Skin of body (tissue), 2 donors: ENCODE data around the gene PRKN. TPM values are rescaled to one million over a fixed set of nuclear protein-coding genes. Genes with fewer than 3 reads are reported as not detected.

ENCODE experiments used
- DNase-seq: peaks from one replicate; lab custom pipeline; 2025; lab: John Stamatoyannopoulos, UW
- total RNA-seq: library from RNA; depleted of rRNA; stranded (reverse); fragments of >200 nt; gene quantifications from one replicate; pipeline ENCODE4 v1.2.3, GENCODE V29; 2014

Gene PRKN
- total RNA-seq, 1 donor from 2014 or later = 5.2 TPM

DNA sequence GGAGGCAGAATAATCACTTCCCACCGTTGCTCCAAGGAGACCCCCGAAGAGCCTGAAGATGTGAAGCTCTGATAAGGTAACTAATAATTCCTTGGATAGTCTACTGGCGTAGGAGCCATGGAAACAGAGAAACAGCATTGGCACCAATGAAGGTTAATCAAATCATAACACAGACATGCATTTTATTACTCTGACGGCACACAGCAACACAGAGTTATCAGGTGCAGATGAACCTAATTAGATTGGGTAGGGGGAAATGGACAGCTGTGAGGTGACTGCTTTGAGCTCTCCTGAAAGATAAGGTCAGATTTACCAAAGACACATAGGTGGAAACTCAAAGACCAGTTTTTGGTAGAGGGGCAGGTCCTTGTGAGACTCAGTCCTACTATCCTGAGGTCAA lies 909.7 kb downstream of the PRKN start:
- DNase-seq = no peak

DNA sequence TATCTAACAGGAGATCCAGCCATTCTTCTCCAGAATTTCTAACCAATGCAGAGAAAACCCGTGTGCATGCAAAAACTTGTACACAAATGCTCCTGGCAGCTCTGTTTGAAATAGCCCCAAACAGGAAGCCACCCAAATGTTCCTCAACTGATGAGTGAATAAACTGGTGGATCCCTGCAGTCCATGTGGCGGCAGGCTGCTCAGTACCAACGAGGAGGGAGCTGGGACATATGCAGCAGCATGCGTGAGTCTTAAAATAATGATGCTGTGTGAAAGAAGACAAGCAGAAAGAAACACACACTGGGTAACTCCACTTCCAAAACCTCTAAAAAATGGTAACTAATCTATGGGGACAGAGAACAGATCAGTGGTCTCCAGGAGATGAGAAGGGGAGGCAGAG lies 911.6 kb downstream of the PRKN start:
- peak; percentile 44 for DNase-seq

DNA sequence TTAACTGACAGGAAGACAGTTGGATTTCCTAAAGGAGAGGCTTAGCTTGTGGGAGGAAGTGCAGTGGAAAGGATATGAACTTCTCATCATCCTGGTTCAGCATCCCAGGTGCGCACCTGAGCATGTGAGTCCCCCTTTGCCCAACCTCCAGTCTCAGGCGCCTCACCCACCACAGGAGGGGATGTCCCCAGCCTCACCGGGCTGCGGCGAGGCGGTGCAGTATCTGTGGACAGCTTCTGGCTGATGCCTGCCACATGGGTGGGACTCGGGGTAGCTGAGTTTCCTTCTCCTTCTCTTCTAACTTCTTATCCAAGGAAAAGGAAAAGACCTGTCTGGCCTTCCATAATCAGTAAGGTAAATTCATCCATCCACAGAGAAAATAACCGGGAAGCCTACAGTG lies 914.4 kb downstream of the PRKN start:
- DNase-seq = no peak

DNA sequence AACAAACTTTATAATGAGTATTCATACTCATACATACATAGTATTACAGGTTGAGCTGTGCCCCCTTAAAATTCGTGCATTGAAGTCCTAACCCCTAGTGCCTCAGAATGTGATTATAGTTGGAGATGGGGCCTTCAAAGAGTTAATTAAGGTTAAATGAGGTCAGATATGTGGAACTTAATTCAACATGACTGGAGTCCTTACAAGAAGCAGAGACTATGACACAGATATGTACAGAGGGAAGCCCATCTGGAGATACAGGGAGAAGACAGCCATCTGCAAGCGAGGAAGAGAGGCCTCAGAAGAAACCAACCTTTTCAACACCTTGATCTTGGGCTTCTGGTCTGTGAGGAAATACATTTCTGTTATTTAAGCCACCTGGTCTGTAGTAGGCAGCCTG lies 917.6 kb downstream of the PRKN start:
- no peak for DNase-seq

DNA sequence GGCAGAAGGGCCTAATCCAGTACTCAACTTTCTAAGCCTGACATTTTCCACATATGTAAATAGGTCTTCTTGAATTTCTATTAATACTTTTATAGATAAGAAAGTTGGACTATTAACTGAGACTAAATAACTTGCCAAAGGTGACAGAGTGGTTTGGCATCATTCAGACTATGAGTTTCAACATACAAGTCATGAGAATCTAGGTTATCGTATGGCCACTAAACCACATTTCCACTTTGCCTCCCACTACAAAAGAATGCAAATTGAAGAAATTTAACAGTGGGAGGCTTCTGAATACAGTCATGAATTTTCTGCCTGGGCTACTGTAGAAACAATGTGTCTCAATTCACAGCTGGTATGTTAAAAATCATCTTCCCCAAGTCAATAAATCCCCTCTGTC lies 922.7 kb downstream of the PRKN start:
- no peak for DNase-seq

DNA sequence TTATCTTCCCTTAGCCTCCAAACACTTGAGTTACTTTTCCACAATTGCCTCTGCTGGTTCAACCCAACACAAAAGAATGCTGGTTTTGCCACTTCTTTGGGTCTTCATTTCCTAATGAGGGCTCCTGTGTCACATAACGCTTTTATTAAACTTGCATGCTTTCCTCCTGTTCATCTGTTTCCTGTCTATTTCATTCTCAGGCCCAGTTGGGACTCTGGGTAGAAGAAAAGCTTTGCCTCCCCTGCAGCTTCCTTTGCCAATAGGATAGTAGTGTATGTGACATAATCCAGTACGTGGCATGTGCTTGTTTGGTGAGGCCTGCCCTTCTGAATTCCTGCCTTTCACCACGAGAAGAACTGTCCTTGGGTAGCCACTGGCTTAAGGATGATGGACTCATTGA lies 924.4 kb downstream of the PRKN start:
- DNase-seq = no peak

DNA sequence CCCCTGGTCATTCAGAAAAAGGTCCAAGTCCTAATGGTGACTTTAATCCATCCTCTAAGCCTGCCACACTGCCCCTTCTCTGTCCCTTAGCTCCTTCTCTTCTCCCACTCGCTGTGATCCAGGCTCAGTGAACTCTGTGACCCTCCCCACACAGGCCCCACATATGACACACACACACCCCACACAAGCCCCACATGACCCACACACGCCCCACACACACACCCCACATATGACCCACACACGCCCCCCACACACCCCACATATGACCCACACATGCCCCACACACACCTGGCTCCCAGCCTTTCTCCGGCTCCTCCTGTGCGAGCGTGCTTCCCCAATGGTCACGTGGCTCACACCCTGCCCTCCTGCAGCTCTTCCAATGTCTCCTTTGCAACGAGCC lies 925.3 kb downstream of the PRKN start:
- DNase-seq = no peak

DNA sequence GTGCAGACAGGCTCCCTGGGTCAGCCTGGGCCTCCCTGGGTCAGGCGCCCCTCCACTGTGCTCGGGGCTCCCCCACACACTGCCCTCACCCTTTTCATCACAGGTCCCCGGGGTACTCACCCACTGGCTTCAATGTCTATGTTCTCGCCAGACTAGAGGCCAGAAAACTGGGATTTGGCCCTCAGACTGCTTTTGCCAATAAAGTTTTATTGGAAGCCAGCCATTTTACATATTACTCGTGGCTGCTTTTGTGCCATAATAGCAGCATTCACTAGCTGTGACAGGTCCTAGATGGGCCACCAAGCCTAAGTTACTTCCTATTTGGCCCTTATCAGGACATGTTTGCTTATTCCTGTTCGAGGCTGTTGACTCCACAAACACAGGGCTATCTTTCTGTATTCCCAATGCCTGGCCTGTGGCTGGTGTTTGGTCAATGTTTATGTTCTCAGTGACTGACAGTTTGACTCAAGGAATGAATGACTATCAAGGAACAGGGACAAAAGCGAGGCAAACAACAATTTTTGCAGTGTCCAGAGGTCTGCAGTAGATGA lies 928.6 kb downstream of the PRKN start:
- DNase-seq = no peak

DNA sequence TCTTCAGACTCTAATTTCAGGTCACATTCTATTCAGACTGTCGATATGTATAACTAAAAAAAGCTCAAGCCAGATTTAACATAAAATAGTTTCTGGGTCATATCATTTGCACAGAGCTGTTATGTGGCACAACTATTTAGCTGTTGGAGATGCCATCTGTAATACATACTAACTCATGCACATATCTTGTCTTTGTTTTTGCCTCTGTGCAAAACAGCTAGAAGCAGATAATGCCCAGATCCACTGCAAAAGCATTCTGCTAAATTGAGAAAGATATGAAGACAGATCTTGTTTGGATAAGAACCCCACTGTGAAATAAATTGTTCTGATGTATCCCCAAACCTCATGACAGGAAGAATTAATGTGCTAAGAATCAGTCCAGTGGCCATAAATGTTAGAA lies 930.9 kb downstream of the PRKN start:
- no peak for DNase-seq

DNA sequence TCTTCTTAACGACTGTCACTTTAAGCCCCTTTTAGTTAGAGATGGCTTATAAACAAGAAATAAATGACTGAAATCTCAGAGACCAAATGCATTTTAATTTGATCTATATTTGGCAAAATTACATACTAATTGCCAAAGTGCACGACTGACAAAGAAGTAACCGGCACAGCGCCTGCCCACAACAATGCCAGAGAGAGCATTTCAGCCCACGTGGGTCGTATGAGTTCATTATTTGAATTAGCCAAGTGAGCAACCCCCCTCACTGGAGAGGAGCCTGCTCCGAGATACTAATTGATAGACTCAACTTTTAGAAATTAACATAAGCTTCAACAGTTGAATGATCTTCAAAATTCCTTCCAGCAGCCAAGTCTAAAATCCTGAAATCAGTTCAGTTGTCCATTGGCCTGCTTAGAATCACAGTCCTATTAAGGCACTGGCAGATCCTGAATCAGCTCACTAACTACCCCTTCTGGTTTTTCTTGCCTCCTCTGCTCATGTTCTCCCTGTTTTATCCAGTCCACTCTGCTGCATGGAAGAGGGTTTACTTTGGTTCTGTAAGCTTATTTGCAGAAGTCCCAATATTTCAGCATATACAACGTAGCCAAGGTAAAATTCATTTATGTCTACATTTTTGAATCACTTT lies 934.6 kb downstream of the PRKN start:
- DNase-seq = no peak

DNA sequence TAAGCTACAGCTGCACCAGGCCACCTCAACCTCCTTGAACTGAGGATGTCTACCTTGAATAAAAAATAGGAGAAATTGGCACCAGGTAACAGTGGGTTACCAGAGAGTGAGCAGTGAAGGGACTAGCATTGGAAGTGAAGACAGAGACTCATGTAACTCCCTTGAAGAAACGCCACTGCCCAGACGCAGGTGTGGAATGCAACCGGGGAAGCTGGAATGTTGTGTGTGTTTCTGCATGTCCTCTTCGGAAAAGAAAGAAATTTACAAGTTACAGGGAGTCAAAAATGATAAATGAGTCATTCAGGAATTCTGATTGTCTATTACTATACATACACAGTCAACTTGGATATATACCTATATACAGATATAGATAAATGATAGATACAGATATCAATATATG lies 939.0 kb downstream of the PRKN start:
- no peak for DNase-seq

DNA sequence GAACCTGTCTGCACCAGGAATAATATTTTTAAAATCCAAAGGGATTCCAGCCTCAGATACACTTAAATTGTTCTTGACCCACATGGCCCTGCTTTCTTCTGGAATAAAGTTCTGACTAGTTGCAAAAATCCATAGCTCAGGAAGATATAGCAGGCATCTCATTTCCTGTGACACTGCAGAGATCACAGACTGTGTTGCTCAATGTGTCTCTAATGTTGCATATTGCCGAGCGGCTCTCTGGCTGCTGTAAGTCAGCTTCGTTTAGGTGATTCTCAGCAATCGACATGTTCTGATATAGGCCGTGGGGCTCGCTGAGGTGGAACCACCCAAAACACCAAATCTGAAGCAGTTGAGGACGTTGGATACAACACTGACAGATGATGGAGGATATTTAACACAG lies 955.4 kb downstream of the PRKN start:
- DNase-seq = no peak

DNA sequence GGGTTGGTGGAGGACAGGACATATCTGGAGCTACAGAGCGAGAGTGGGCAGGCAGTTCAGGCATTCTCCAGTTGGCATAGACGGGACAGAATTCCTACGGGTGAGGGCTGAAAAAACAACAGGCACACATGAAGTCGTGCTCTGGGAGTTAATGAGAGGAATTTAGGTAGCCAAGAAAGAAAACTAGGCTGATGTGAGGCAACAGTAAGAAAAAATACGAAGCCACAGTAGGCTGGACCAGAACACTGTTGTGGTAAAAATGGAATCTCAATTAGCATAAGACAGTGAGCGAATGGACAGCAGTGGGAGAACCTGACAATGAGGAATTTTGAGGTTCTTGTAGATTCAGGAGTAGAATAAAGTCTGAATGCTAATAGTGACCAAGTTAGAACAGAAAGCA lies 965.6 kb downstream of the PRKN start:
- no peak for DNase-seq

DNA sequence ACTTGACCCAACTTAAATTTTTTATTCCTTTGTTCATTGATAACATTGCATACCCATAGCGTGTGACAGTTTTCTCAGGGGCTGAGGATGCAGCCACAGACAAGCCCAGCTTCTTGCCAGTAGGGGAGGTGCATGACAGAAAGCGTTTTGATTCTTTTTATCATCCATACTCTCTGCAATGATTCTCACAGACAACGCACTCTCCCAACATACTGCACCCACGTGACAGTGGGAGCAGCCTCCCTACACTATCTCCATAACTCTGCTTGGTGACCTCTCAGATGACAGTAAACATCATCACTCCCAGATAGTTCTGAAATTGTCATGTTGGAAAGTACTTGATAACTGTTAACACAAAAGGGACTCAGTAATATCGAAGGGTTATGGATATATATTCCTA lies 972.5 kb downstream of the PRKN start:
- DNase-seq = no peak

DNA sequence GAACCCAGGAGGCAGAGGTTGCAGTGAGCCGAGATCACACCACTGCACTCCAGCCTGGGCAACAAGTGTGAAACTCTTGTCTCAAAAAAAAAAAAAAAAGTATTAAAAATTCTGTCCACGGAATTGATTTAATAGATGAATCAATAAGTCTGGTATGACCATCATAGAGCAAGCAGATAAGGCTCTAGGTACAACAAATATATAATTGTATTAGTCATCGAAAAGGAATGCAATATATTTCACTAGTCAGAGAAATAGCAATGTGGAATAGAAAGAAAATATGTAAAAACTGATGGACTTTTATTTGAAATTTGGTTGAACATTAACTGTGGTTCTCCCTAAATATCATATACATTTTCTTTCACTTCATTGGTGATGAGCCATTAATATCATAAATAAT lies 976.9 kb downstream of the PRKN start:
- DNase-seq = no peak

DNA sequence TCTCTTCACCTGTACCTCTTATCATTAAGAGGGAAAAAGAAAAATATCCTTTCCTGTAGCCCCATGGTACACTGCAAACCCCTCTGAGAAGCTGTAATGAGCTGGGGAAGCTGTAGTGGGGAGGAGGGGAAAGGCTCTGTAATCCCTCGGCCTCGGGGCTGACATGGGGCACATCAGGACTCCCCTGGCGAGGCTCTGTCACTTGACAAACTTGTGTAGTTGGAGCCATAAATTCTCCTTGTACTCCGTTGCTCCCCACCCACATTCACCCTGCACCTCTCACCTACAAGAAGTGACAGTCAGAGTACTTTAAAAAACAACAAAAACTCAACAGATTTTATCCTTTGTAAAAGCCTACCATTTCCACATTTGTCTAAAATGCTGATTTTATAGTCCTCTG lies 978.0 kb downstream of the PRKN start:
- DNase-seq = no peak

DNA sequence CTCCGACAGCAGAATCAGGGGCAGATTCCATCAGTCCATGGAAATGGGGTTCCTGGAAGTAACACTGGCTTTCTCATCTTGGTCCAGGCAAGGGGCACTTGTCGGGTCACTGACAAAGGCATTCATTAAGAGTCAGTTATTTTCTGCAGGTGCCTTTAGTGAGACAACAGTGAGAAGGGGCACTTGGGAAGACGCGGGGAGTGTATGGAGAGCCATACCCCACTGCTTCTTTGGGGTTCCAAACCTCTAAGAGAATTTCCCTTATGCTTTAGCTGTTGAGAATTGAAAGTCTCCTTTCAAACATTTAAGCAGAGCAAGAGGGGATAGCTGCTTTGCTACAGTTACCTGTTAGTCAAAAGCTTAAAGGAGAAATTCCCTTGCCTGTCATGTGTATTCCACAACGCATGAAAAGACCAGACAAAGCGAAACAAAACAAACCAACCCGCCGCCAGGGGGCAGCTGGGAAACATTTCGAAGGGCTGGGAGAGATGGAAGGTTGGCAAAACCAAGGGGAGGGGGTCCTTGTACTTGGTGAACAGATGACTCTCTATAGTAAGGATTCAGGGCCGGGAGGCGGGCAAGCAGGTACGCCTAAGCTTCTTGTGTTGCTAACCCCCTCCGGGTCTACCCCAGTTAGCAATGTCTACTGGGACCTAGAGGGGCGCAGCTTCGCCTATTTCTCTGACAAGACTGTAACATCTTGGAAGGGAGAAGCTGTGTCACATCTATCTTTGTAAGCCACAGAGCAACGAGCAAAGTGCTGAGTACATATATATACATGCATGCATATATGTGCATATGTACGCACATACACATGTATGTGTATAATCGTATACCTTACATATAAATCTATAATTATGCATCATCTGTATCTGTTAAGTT lies 978.8 kb downstream of the PRKN start:
- no peak for DNase-seq

DNA sequence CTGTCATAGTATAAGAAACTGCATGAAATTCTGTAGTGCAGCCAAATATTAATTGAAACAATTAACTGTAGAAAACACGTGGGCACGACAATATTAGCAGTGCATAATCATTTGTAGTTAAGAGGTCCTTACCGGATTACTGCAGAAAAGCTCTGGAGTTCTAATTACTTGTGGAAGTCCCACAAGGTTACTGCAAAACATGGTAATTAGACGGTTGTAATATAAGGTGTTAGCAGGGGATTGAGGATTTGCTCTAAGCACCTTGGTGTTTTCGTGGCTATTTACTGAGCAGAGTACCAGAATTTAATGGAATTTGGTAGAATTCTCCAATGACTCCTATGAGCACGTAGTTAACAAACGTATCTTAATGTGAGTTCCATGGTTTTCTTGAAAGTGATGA lies 980.1 kb downstream of the PRKN start:
- DNase-seq = no peak

DNA sequence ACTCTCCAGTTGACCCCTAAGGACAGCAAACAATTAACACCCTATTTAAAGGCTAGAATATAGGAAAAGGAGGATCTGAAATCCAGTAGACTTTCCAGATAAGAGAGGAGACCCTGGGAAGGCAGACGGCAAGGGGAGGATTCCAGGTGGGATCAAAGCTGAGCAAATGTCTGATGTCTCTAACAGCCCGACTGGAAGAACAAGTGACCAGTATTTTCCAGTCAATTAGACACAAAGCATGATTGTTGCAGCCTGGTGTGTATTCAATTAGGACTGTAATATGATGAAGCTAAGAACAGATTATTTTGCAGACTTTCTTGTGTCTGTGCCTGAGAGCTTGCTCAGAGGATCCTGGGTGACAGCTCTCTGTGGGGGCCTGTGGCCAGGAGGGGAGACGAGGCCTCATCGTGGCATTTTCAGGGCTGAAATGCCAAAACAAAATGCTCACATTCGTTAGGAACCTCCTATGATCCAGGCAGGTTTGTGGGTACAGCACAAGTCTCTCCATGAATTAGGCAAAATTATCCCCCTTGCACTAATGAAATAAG lies 981.9 kb downstream of the PRKN start:
- peak; percentile 69 for DNase-seq

DNA sequence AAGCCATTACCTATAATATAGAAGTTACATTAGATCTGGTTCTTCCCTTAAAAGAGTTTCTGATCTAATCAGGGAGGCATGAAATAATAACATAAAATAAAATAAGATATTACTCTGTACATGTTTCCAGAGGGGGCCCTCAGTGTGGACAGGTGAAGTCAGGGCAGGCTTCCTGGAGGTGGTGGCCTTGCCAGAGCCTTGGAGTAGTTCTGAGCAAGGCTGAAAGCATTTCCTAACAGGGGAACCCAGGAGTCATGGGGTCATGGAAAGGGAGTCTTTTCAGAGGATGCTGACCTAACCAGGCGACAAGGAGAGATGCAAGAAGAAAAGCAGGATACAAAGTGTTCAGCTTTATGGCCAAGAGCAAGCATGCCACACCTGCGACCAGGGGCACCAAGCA lies 982.4 kb downstream of the PRKN start:
- no peak for DNase-seq

DNA sequence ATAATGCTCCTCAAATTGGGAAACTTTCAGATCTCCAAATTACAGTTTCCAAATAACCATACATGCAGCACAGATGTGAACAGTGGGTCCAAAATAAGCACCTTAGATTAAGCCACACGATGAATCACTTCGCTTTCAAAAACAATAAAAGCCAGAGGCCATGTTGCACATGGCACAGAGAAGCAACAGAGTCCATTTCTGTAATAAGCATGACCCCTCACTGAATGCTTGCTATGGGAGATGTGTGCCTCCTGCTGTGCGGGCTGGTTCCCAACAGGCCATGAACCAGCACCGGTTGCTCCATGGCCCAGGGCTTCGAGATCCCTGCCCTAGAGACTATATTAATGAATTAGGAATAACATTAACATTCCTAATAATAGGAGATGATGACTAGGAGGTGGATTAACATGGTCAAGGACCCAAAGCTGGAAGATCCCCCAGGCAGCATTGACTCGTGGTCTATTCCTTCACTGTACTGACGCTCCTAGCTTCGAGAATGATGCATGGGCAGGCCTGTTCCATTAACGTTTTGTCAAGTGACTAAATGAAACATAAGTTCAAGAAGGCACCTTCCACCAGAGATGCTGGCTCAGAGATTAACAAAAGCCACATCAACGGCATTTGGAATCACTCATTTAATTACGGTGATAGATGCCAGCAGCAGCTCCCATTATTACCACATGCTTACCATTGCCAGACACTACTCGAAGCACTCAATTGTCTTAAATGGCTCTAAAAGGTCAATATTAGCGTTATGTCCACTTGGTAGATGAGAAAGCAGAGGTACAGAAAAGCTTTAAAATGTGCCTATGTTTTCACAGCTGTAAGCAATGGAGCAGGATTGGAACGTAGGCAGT lies 983.1 kb downstream of the PRKN start:
- no peak for DNase-seq
